ACC112 (cell line): ENCODE results near the gene FUNDC1.

Experiments used
- H2AFZ ChIP-seq: fragments of 200-600 bp; sonication (generic); one replicate; pipeline ENCODE4 v1.6.0; 2017; ENCODE audit warnings: antibody characterized with exemption, low read length; ENCODE audit not compliant: unreplicated experiment
- H3K27ac ChIP-seq: fragments of 200-600 bp; sonication (generic); 2 replicates; pipeline ENCODE4 v1.5.1; 2014; ENCODE audit warnings: low read depth, mild to moderate bottlenecking, antibody characterized with exemption, low read length, moderate library complexity
- H3K27me3 ChIP-seq: fragments of 200-600 bp; sonication (generic); 2 replicates; pipeline ENCODE4 v1.6.1; 2014; ENCODE audit warnings: mild to moderate bottlenecking, antibody characterized with exemption, low read length, moderate library complexity, mixed read lengths; ENCODE audit not compliant: insufficient read depth
- H3K36me3 ChIP-seq: fragments of 200-600 bp; sonication (generic); 2 replicates; pipeline ENCODE4 v1.6.1; 2016; ENCODE audit warnings: mild to moderate bottlenecking, antibody characterized with exemption, low read length, moderate library complexity, mixed read lengths; ENCODE audit not compliant: insufficient read depth
- H3K4me1 ChIP-seq: fragments of 200-600 bp; sonication (generic); one replicate; pipeline ENCODE4 v1.6.1; 2016; ENCODE audit warnings: low read length, mixed read lengths; ENCODE audit not compliant: insufficient read depth, unreplicated experiment, control insufficient read depth
- H3K4me3 ChIP-seq: fragments of 200-600 bp; sonication (generic); 2 replicates; pipeline ENCODE4 v1.5.1; 2014; ENCODE audit warnings: mild to moderate bottlenecking, low read depth, low read length
- H3K79me2 ChIP-seq: fragments of 200-600 bp; sonication (generic); one replicate; pipeline ENCODE4 v1.6.0; 2016; ENCODE audit warnings: low read length; ENCODE audit not compliant: control insufficient read depth, unreplicated experiment, insufficient read depth

The FUNDC1 gene

GRCh38 chrX:44536198-44536597, 6.5 kb downstream of the FUNDC1 start:
- Histone ChIP-seq H3K4me3 (no peak overlapping the region), H3K36me3 (no peaks in the 10 kb centered on the region), H2AFZ (no peak overlapping the region), H3K27me3 (no peaks in the 10 kb centered on the region), H3K79me2 (peaks cover 6% of the 10 kb centered on the region), H3K4me1 (no peaks in the 10 kb centered on the region), H3K27ac (no peak overlapping the region)

GRCh38 chrX:44529310-44529709, 13.3 kb downstream of the FUNDC1 start:
- Histone ChIP-seq H3K27me3 (no peaks in the 10 kb centered on the region), H3K27ac (no peak overlapping the region), H3K36me3 (no peaks in the 10 kb centered on the region), H2AFZ (no peak overlapping the region), H3K4me3 (no peak overlapping the region), H3K4me1 (no peaks in the 10 kb centered on the region), H3K79me2 (peaks cover 2% of the 10 kb centered on the region)

GRCh38 chrX:44514272-44514671, 28.4 kb downstream of the FUNDC1 start:
- H2AFZ ChIP-seq, result no peak overlapping the region
- no peaks in the 10 kb centered on the region for H3K79me2 ChIP-seq
- no peaks in the 10 kb centered on the region for H3K27me3 ChIP-seq
- no peak overlapping the region for H3K27ac ChIP-seq
- H3K4me3 ChIP-seq, result no peak overlapping the region
- H3K4me1 ChIP-seq, result no peaks in the 10 kb centered on the region
- no peaks in the 10 kb centered on the region for H3K36me3 ChIP-seq

GRCh38 chrX:44507292-44507691, 35.4 kb downstream of the FUNDC1 start:
- Histone ChIP-seq H3K79me2 (no peaks in the 10 kb centered on the region), H2AFZ (no peak overlapping the region), H3K4me1 (no peaks in the 10 kb centered on the region), H3K36me3 (no peaks in the 10 kb centered on the region), H3K27ac (no peak overlapping the region), H3K4me3 (no peak overlapping the region), H3K27me3 (no peaks in the 10 kb centered on the region)

- Histone ChIP-seq H3K36me3 (no peaks in the 10 kb centered on the region), H3K27me3 (no peaks in the 10 kb centered on the region), H3K79me2 (no peaks in the 10 kb centered on the region), H3K27ac (no peak overlapping the region), H3K4me1 (no peaks in the 10 kb centered on the region), H2AFZ (no peak overlapping the region), H3K4me3 (no peak overlapping the region)
Observed at GRCh38 chrX:44506678-44507077, 36.0 kb downstream of the FUNDC1 start.

- H2AFZ ChIP-seq, result no peak overlapping the region
- H3K4me3 ChIP-seq, result no peak overlapping the region
- H3K27ac ChIP-seq, result no peak overlapping the region
- H3K4me1 ChIP-seq, result no peaks in the 10 kb centered on the region
- no peaks in the 10 kb centered on the region for H3K36me3 ChIP-seq
- no peaks in the 10 kb centered on the region for H3K79me2 ChIP-seq
- no peaks in the 10 kb centered on the region for H3K27me3 ChIP-seq
Observed at GRCh38 chrX:44503560-44503959, 39.1 kb downstream of the FUNDC1 start.

GRCh38 chrX:44495091-44495490, 47.6 kb downstream of the FUNDC1 start:
- Histone ChIP-seq H3K4me3 (no peak overlapping the region), H3K4me1 (no peaks in the 10 kb centered on the region), H3K79me2 (no peaks in the 10 kb centered on the region), H2AFZ (no peak overlapping the region), H3K27ac (no peak overlapping the region), H3K27me3 (no peaks in the 10 kb centered on the region), H3K36me3 (no peaks in the 10 kb centered on the region)

GRCh38 chrX:44494357-44494756, 48.3 kb downstream of the FUNDC1 start:
- H3K4me3 ChIP-seq, result no peak overlapping the region
- H2AFZ ChIP-seq, result no peak overlapping the region
- H3K36me3 ChIP-seq, result no peaks in the 10 kb centered on the region
- H3K4me1 ChIP-seq, result no peaks in the 10 kb centered on the region
- H3K27ac ChIP-seq, result no peak overlapping the region
- no peaks in the 10 kb centered on the region for H3K27me3 ChIP-seq
- no peaks in the 10 kb centered on the region for H3K79me2 ChIP-seq

GRCh38 chrX:44489515-44489914, 53.1 kb downstream of the FUNDC1 start:
- Histone ChIP-seq H3K27me3 (no peaks in the 10 kb centered on the region), H3K79me2 (no peaks in the 10 kb centered on the region), H2AFZ (no peak overlapping the region), H3K4me3 (no peak overlapping the region), H3K27ac (no peak overlapping the region), H3K36me3 (no peaks in the 10 kb centered on the region), H3K4me1 (no peaks in the 10 kb centered on the region)

GRCh38 chrX:44484607-44485146, 58.0 kb downstream of the FUNDC1 start:
- no peaks in the 10 kb centered on the region for H3K27me3 ChIP-seq
- H3K27ac ChIP-seq, result no peak overlapping the region
- no peaks in the 10 kb centered on the region for H3K36me3 ChIP-seq
- no peaks in the 10 kb centered on the region for H3K79me2 ChIP-seq
- no peak overlapping the region for H2AFZ ChIP-seq
- H3K4me3 ChIP-seq, result no peak overlapping the region
- H3K4me1 ChIP-seq, result no peaks in the 10 kb centered on the region

- Histone ChIP-seq H3K36me3 (no peaks in the 10 kb centered on the region), H2AFZ (no peak overlapping the region), H3K4me1 (no peaks in the 10 kb centered on the region), H3K27ac (no peak overlapping the region), H3K27me3 (no peaks in the 10 kb centered on the region), H3K79me2 (no peaks in the 10 kb centered on the region), H3K4me3 (no peak overlapping the region)
Observed at GRCh38 chrX:44483965-44484606, 58.6 kb downstream of the FUNDC1 start.
